CD14-positive monocyte (primary cell): ENCODE data around the gene RAB4B. TPM values are rescaled to one million over a fixed set of nuclear protein-coding genes. Genes with fewer than 3 reads are reported as not detected.
A peak's percentile ranks its signal among the peaks of the same experiment; 100 is the strongest.
"Not testable (repeated sequence)": the region's sequence is repeated elsewhere in the genome, so short reads cannot be mapped to it uniquely, and the experiment has no call there.

ENCODE experiments used
- DNase-seq, 3 donors: peaks; one replicate each; pipeline ENCODE4 v3.0.0-alpha.2; 2011 to 2022
- H2AFZ ChIP-seq: 2 replicates; pipeline ENCODE4 v1.6.0; 2012; ENCODE audit warnings: mild to moderate bottlenecking, low read depth, low read length, inconsistent platforms; ENCODE audit not compliant: insufficient read depth, poor library complexity, severe bottlenecking
- H3K27ac ChIP-seq, 2 donors: 1 replicate in 1 of 2; 2 replicates in 1 of 2; pipeline ENCODE4 v1.5.1; 2012 to 2013; ENCODE audit warnings: low read length in 2 of 2, control low read depth in 1 of 2, inconsistent platforms in 1 of 2, low read depth in 1 of 2, mild to moderate bottlenecking in 1 of 2
- H3K27me3 ChIP-seq, 2 donors: one replicate each; pipeline versions ENCODE4 v1.6.0 to v1.6.1; 2011 to 2013; ENCODE audit warnings: low read length in 2 of 2; ENCODE audit not compliant: control insufficient read depth in 2 of 2, insufficient read depth in 2 of 2
- H3K36me3 ChIP-seq, 2 donors: replicated peaks in 1 of 2; 1 replicate in 1 of 2; 2 replicates in 1 of 2; pipeline versions ENCODE4 v1.5.1 to v1.6.1; 2012 to 2013; ENCODE audit warnings: low read length in 2 of 2, control low read depth in 1 of 2, inconsistent platforms in 1 of 2, mild to moderate bottlenecking in 1 of 2; ENCODE audit not compliant: insufficient read depth in 2 of 2, control insufficient read depth in 1 of 2
- H3K4me1 ChIP-seq, 2 donors: 1 replicate in 1 of 2; 2 replicates in 1 of 2; pipeline versions ENCODE4 v1.5.1 to v1.6.1; 2012 to 2013; ENCODE audit warnings: low read length in 2 of 2, control low read depth in 1 of 2, inconsistent platforms in 1 of 2, mild to moderate bottlenecking in 1 of 2, moderate library complexity in 1 of 2; ENCODE audit not compliant: insufficient read depth in 2 of 2, control insufficient read depth in 1 of 2
- H3K4me2 ChIP-seq: replicated peaks from 2 replicates; pipeline ENCODE3; 2012; ENCODE audit warnings: low read length, moderate library complexity, mild to moderate bottlenecking; ENCODE audit not compliant: poor library complexity, severe bottlenecking; ENCODE audit errors: extremely low read depth
- H3K4me3 ChIP-seq, 3 experiments: fragments of 200-600 bp in 1 of 3; sonication (generic) in 1 of 3; replicated peaks in 1 of 3; 1 replicate in 2 of 3; 2 replicates in 1 of 3; pipeline ENCODE4 v1.5.1; 2011 to 2013; ENCODE audit warnings: low read length in 3 of 3, mild to moderate bottlenecking in 3 of 3, control low read depth in 2 of 3, low read depth in 2 of 3, inconsistent platforms in 1 of 3, moderate library complexity in 1 of 3
- H3K79me2 ChIP-seq: 2 replicates; pipeline ENCODE4 v1.6.0; 2012; ENCODE audit warnings: mild to moderate bottlenecking, control low read depth, inconsistent platforms, low read length, moderate library complexity; ENCODE audit not compliant: insufficient read depth
- H3K9ac ChIP-seq: 2 replicates; pipeline ENCODE4 v1.6.0; 2017; ENCODE audit warnings: low read length, mild to moderate bottlenecking; ENCODE audit not compliant: insufficient read depth, poor library complexity, severe bottlenecking
- H3K9me3 ChIP-seq, 2 donors: replicated peaks in 1 of 2; 1 replicate in 1 of 2; 2 replicates in 1 of 2; pipeline versions ENCODE4 v1.5.1 to v1.6.1; 2012 to 2013; ENCODE audit warnings: low read length in 2 of 2, control low read depth in 1 of 2; ENCODE audit not compliant: control insufficient read depth in 1 of 2, insufficient read depth in 1 of 2
- H4K20me1 ChIP-seq: 2 replicates; pipeline ENCODE4 v1.6.0; 2012; ENCODE audit warnings: mild to moderate bottlenecking, low read length, control low read depth, moderate library complexity; ENCODE audit not compliant: insufficient read depth
- H3K27ac Mint-ChIP-seq, 7 donors: one replicate each; pipeline ENCODE4 v1.8.0; 2020; ENCODE audit warnings: mild to moderate bottlenecking in 7 of 7, mixed read lengths in 7 of 7, moderate library complexity in 6 of 7, inconsistent platforms in 2 of 7
- H3K27me3 Mint-ChIP-seq, 3 donors: one replicate each; pipeline ENCODE4 v1.8.0; 2021 to 2022; ENCODE audit warnings: low read depth in 3 of 3, mild to moderate bottlenecking in 3 of 3, mixed read lengths in 3 of 3, moderate library complexity in 3 of 3, inconsistent platforms in 1 of 3
- H3K36me3 Mint-ChIP-seq, 2 donors: one replicate each; pipeline ENCODE4 v1.8.0; 2020; ENCODE audit warnings: mixed read lengths in 2 of 2, inconsistent platforms in 1 of 2, mild to moderate bottlenecking in 1 of 2
- H3K4me1 Mint-ChIP-seq: one replicate; pipeline ENCODE4 v1.8.0; 2020; ENCODE audit warnings: mild to moderate bottlenecking, mixed read lengths
- H3K4me3 Mint-ChIP-seq, 2 donors: one replicate each; pipeline ENCODE4 v1.8.0; 2020; ENCODE audit warnings: mild to moderate bottlenecking in 2 of 2, mixed read lengths in 2 of 2, moderate library complexity in 1 of 2
- H3K9me3 Mint-ChIP-seq, 7 donors: one replicate each; pipeline ENCODE4 v1.8.0; 2020 to 2022; ENCODE audit warnings: mixed read lengths in 7 of 7, mild to moderate bottlenecking in 6 of 7, moderate library complexity in 6 of 7, inconsistent platforms in 2 of 7
- WGBS: methylation state at CpG from one replicate; pipeline ENCODE4 v1.1.5; 2013; ENCODE audit warnings: missing lambda C conversion rate; ENCODE audit not compliant: insufficient coverage; 5-methylcytosine and 5-hydroxymethylcytosine counted together
- intact Hi-C, 2 donors: fragments of 100-400 bp; cut with micrococcal nuclease; formaldehyde crosslinking; loops; one replicate each; pipeline versions ENCODE4 v1.15.0 to v1.15.1; 2023
- polyA plus RNA-seq, 3 donors: library from polyadenylated mRNA; depleted of rRNA in 1 of 3; unstranded in 2 of 3; stranded (reverse) in 1 of 3; fragments of 300-500 nt in 2 of 3; fragments of >200 nt in 1 of 3; fragmentation: Illumina TruSeq in 2 of 3; gene quantifications; 1 replicate in 2 of 3; 2 replicates in 1 of 3; pipeline ENCODE4 v1.2.3, GENCODE V29; 2012 to 2021
- TF ChIP-seq, protein P1 (sequence below): fragments of 200-600 bp; IDR thresholded peaks from one replicate; pipeline ENCODE4 v1.8.0; 2022; ENCODE audit warnings: antibody characterized with exemption, mild to moderate bottlenecking

RAB4B gene
- polyA plus RNA-seq, 3 donors: 89.4 to 132 (median 108) TPM

DNA sequence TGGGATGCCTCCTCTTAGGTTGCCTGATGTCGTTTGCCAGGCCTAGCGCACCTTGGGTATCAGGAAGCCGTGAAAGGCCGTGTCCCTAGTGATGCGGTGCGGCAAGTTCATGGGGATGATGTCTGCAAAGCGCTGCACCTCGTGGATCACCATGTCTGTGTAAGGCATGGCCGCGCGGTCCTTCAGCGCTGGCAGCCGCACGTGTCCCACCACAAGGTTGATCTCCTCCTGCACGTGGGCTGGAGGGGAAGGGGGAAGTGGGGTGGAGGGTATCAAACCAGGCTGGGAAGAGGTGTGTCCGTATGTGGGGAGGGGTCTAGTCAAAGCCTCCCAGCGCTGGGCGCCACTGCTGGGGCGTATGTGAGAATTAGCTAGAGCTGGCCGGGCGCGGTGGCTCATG lies 44.1 kb downstream of the RAB4B start:
- no peak for DNase-seq
- peaks cover 4 to 7% of the 10 kb centered on the region in 2 donors for H3K36me3 Mint-ChIP-seq
- H3K4me2 ChIP-seq: no peak overlapping the region
- peak overlapping the region; percentile 76 to 98 (median 96) for H3K27ac Mint-ChIP-seq
- WGBS: 84% methylated on average over 14 of the region's 22 CpGs
- intact Hi-C loops: loop anchor here in 1 of 2 donors (5.0 kb wide), 1 partner anchor 160 kb away; no protein-coding TSS in a partner anchor
- peak overlapping the region in 1 of 3 experiments; percentile 59 for H3K4me3 ChIP-seq
- H3K9me3 Mint-ChIP-seq: peaks cover 0 to 2% (median 0%) of the 10 kb centered on the region in 7 donors
- peaks cover 52 to 55% of the 10 kb centered on the region in 2 donors for H3K4me1 ChIP-seq
- H3K79me2 ChIP-seq: no peaks in the 10 kb centered on the region
- no peak overlapping the region for H3K9ac ChIP-seq
- no peaks in the 10 kb centered on the region for H3K9me3 ChIP-seq
- H3K4me3 Mint-ChIP-seq: peak overlapping the region in 1 of 2 donors; percentile 12
- H3K27me3 ChIP-seq: no peaks in the 10 kb centered on the region
- no peak overlapping the region for H2AFZ ChIP-seq
- H4K20me1 ChIP-seq: no peaks in the 10 kb centered on the region
- peaks cover 2 to 6% (median 3%) of the 10 kb centered on the region in 3 donors for H3K27me3 Mint-ChIP-seq
- TF ChIP-seq, protein P1, sequence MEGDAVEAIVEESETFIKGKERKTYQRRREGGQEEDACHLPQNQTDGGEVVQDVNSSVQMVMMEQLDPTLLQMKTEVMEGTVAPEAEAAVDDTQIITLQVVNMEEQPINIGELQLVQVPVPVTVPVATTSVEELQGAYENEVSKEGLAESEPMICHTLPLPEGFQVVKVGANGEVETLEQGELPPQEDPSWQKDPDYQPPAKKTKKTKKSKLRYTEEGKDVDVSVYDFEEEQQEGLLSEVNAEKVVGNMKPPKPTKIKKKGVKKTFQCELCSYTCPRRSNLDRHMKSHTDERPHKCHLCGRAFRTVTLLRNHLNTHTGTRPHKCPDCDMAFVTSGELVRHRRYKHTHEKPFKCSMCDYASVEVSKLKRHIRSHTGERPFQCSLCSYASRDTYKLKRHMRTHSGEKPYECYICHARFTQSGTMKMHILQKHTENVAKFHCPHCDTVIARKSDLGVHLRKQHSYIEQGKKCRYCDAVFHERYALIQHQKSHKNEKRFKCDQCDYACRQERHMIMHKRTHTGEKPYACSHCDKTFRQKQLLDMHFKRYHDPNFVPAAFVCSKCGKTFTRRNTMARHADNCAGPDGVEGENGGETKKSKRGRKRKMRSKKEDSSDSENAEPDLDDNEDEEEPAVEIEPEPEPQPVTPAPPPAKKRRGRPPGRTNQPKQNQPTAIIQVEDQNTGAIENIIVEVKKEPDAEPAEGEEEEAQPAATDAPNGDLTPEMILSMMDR: no peak
- H3K4me1 Mint-ChIP-seq: peaks cover 63% of the 10 kb centered on the region
- peak overlapping the region; percentile 29 to 84 for H3K27ac ChIP-seq
- H3K36me3 ChIP-seq: no peaks in the 10 kb centered on the region

DNA sequence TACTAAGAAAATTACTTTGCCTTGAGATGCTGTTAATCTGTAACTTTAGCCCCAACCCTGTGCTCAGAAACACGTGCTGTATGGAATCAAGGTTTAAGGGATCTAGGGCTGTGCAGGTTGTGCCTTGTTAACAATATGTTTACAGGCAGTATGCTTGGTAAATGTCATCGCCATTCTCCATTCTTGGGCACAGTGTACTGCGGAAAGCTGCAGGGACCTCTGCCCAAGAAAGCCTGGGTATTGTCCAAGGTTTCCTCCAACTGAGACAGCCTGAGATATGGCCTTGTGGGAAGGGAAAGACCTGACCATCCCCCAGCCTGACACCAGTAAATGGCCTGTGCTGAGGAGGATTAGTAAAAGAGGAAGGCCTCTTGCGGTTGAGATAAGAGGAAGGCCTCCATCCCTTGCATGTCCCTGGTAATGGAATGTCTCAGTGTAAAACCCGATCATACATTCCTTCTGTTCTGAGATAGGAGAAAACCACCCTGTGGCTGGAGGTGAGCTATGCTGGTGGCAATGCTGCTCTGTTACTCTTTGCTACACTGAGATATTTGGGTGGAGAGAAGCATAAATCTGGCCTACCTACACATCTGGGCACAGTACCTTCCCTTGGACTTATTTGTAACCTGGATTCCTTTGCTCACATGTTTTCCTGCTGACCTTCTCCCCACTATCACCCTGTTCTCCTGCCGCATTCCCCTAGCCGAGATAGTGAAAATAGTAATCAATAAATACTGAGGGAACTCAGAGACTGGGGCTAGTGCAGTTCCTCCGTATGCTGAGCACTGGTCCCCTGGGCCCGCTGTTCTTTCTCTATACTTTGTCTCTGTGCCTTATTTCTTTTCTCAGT lies 44.9 kb downstream of the RAB4B start:
- Mint-ChIP-seq H3K27ac (peak overlapping the region; percentile 93 to 98 (median 96)), H3K4me3 (peak overlapping the region; percentile 58 to 78), H3K4me1 (peaks cover 59% of the 10 kb centered on the region)
- not testable (repeated sequence) for H4K20me1 ChIP-seq, H3K36me3 Mint-ChIP-seq, H3K9ac ChIP-seq, H2AFZ ChIP-seq, H3K79me2 ChIP-seq, H3K9me3 ChIP-seq, H3K27me3 ChIP-seq, H3K27me3 Mint-ChIP-seq, H3K36me3 ChIP-seq, H3K9me3 Mint-ChIP-seq
- peak overlapping the region; percentile 71 to 84 for H3K27ac ChIP-seq
- H3K4me1 ChIP-seq: peaks cover 52 to 54% of the 10 kb centered on the region in 2 donors
- 33% methylated on average over 4 of the region's 9 CpGs for WGBS
- peak; percentile 50 to 77 (median 69) for DNase-seq
- H3K4me3 ChIP-seq: peak overlapping the region in 1 of 3 experiments; percentile 59
- intact Hi-C loops: loop anchor here in 1 of 2 donors (5.0 kb wide), 1 partner anchor 161 kb away; no protein-coding TSS in a partner anchor
- H3K4me2 ChIP-seq: peak overlapping the region; percentile 63

DNA sequence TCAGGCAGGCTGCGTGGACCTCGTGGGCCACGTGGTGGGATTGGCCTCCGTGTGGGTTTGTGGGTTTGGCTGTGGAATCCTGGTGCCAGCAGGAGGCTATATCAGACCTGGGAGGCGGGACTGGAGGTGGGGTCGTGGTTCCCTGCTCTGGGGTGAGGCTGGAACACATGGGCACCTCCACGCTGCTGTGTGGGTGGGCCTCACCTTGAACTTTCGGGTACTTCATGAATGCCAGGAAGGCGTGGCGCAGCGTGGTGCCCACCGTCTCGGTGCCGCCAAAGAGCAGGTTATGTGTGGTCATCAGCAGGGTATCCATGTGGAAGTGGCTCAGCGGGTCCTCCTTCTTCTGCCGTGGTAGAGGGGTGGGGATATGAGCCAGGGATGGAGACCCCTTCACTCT lies 46.9 kb downstream of the RAB4B start:
- not testable (repeated sequence) for H3K9me3 Mint-ChIP-seq, H3K27me3 Mint-ChIP-seq, H3K36me3 Mint-ChIP-seq, H3K4me3 ChIP-seq, H3K27me3 ChIP-seq, H3K4me2 ChIP-seq, H4K20me1 ChIP-seq, H3K36me3 ChIP-seq, H3K27ac ChIP-seq, H3K9ac ChIP-seq, H3K79me2 ChIP-seq, H3K4me3 Mint-ChIP-seq, DNase-seq, H2AFZ ChIP-seq, H3K9me3 ChIP-seq
- Mint-ChIP-seq H3K4me1 (peaks cover 44% of the 10 kb centered on the region), H3K27ac (peak overlapping the region in 4 of 7 donors; percentile 31 to 98 (median 56))
- 76% methylated on average over 14 of the region's 16 CpGs for WGBS
- intact Hi-C loops: loop anchor here in 1 of 2 donors (5.0 kb wide), 1 partner anchor 163 kb away; no protein-coding TSS in a partner anchor
- H3K4me1 ChIP-seq: peaks cover 34 to 35% of the 10 kb centered on the region in 2 donors
